Measurements from ENCODE around the gene BTBD9.

The BTBD9 gene

DNA sequence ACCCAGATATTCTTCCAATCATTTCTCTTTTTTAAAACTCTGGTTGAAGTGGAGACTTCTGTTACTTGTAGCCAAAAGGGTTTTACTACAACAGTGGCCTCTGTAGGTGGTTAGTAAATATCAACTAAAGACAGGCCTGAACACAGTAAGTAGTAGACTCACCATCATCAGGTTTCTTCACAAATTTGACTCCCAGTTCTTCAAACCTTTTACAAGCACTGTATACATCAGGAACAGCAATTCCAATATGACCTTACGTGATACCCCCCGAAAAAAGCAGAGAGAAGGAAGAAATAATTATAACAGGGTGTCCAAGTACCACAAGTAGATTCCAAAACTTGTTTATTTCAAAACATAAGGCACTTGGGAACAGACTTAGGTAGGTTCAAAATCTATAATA lies 42.1 kb upstream of the BTBD9 start:
- TF ChIP-seq, protein P1, sequence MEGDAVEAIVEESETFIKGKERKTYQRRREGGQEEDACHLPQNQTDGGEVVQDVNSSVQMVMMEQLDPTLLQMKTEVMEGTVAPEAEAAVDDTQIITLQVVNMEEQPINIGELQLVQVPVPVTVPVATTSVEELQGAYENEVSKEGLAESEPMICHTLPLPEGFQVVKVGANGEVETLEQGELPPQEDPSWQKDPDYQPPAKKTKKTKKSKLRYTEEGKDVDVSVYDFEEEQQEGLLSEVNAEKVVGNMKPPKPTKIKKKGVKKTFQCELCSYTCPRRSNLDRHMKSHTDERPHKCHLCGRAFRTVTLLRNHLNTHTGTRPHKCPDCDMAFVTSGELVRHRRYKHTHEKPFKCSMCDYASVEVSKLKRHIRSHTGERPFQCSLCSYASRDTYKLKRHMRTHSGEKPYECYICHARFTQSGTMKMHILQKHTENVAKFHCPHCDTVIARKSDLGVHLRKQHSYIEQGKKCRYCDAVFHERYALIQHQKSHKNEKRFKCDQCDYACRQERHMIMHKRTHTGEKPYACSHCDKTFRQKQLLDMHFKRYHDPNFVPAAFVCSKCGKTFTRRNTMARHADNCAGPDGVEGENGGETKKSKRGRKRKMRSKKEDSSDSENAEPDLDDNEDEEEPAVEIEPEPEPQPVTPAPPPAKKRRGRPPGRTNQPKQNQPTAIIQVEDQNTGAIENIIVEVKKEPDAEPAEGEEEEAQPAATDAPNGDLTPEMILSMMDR (IDR thresholded peaks at IDR 0.05) = no peak

DNA sequence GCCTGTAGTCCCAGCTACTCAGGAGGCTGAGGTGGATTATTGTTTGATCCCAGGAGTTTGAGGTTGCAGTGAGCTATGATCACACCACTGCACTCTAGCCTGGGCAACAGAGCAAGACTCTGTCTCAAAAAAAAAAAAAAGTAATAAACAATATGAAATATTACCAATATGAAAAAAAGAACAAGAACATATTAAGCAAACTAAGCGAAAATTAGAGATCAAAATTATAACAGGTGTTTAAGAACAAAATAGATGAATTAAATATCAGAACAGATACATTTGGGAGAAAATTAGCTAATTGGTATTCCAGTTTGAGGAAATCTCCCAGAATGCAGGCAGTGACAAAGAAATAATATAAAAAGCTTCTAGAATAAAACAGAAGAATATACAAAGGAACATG lies 39.9 kb upstream of the BTBD9 start:
- TF ChIP-seq, protein P1 (IDR thresholded peaks at IDR 0.05) = no peak

DNA sequence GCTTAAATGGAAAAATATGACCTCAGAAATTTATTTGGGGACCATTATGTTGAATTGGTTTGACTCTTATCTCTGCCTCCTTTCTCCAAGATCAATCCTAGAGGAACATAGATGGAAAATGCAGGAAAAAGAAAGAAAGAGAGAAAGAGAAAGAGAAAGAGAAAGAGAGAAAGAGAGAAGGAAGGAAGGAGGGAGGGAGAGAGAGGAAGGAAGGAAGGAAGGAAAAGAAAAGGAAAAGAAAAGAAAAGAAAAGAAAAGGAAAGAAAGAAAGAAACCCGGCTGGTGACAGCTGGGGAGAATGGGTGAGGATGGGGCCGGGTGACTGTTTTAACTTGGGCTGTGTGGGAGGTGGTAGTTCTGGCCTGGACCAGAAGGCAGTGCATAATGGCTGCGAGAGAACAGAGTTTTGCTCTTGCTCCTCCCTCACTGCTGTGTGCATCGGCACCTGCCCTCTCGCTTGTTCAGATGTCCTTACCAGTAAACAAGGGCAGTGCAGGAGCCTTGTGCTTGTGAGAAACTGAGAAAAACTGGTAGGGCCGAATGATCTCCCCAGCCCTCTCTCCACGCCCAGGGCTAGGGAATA lies 38.5 kb upstream of the BTBD9 start:
- TF ChIP-seq, protein P1 (IDR thresholded peaks at IDR 0.05) = no peak

DNA sequence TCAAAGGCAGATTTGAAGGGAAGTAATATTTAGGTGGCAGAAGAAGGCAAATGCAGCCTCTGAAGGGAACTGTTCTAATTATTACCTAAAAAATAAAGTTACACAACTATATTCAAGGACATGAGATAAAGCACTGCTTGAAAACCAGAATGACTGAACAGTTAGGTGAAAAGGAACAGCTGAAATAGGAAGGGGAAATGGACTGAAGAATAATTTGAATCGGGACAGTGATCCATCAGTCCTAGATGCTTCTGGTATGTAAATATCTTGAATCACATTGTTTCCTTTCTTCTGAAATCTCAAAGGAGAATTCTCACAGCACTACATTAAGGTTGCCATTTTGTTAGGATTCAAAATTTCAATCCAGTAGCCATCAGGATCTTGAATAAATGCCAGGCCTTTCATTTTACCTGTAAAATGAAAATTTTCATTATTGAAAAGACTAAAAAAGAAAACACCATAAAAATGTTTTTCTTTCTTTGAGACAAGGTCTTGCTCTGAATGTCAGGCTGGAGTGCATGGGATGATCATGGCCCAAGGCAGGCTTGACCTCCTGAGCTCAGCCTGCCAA lies 37.3 kb upstream of the BTBD9 start:
- TF ChIP-seq, protein P1 (IDR thresholded peaks at IDR 0.05) = no peak

DNA sequence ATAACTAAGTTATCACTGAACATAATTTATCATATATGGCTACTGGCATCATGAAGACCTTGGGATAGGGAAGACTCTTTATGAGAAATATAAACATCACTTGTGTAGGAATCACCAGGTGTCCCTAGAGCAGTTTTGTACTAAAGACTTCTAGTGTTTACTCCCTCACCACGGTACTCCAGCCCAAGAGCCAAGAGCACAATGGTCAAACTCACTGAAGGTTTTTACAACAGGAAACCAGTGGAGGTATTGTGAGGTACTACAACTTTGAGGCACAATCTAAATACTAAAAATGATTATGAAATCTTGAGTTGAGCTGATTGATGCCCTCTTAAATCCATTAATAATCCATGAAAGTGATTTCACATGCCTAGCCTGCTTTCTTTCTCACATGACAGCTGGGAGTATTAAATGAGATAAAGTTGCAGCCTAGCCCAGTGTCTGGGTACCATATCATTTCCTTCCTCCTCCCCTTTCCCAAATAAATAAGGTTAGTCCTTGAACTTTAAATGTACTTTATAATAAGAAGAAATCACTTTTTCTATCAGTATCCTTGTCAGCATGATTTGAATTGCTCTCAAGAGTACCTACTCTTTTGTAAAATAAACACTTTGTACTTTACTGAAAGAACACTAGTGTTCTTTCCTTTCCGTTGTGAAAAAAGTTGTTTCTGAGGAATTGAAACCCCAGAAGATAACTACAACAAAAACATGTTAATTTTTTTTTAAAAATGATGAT lies 36.7 kb upstream of the BTBD9 start:
- TF ChIP-seq, protein P1 (IDR thresholded peaks at IDR 0.05) = no peak

DNA sequence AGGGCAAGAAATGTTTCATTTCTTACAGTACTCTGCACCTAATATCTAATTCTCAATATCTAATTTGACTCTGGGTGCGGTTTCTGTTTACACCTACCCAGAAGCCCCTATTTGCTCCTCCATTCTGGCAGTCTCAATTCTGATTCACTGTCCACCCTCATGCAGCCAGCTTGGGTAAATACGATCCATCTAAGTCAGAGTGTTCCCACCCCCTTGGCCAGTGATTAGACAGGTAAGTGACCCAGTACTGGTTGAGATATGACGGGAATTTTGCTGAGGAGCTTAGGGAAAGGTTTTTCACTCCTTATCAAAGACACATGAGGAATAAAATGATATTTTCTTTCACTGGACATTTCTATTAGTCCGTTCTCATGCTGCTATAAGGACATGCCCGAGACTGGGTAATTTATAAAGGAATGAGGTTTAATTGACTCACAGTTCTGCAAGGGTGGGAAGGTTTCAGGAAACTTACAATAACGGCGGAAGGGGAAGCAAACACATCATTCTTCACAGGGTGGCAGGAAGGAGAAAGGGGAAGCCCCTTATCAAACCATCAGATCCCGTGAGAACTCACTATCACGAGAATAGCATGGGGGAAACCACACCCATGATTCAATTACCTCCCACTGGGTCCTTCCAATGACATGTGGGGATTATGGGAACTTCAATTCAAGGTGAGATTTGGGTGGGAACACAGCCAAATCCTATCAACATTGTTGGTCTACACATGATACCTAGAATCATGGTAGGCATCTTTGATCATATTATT lies 33.9 kb upstream of the BTBD9 start:
- TF ChIP-seq, protein P1 (IDR thresholded peaks at IDR 0.05) = no peak

DNA sequence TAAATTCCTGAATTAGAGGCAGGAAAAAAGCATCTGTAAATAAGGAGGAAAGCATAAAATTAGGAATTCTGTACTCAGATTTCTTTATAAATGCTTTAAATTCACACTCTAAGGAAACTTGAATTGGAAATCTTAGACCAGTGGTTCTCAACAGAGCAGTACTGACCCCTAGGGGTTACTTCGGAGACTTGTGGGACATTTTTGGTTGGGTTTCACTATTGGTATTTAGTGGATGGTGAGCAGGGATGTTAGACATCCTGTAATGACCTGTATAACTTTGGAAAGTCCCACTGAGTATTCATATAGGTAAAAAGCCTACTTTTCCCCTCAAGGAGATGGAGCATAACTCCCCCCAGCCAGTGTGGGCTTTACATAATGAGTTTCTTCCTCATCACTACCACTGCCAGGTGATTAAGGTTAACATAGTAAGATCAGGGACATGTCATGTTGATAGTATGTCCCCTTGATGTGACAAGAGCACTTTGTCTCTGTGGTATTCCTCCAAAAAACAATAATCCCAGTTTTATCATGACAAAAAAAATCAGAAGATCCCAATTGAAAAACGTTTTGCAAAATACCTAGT lies 32.2 kb upstream of the BTBD9 start:
- TF ChIP-seq, protein P1 (IDR thresholded peaks at IDR 0.05) = peak; percentile 71
